HCT116 (cell line): ENCODE measurements around the gene DDX41. TPM values are rescaled to one million over a fixed set of nuclear protein-coding genes. Genes with fewer than 3 reads are reported as not detected.

Experiments
- ATAC-seq: fragments of 200-7000 bp; cut with Tn5 transposase; 2 replicates; pipeline ENCODE4 v1.9.1; 2020; ENCODE audit warnings: mild to moderate bottlenecking, moderate library complexity
- BruUV-seq: library from RNA; stranded (reverse); fragments of 400-500 nt; replicated peaks from 2 replicates; lab custom pipeline; 2021; lab: Mats Ljungman, UMichigan
- CTCF ChIA-PET: fragments of 300-600 bp; sonication (Branson Sonifier 250); formaldehyde crosslinking; loops from one replicate; lab custom pipeline; 2021; ENCODE audit warnings: antibody characterized with exemption; lab: Charles Lee
- POLR2A ChIA-PET: fragments of 300-600, 350-600 bp; sonication (Branson Sonifier 250); formaldehyde crosslinking; loops from one replicate; lab custom pipeline; 2021; ENCODE audit warnings: antibody characterized with exemption; lab: Charles Lee
- RAD21 ChIA-PET, 2 experiments: fragments of 300-600 bp; sonication (Branson Sonifier 250); formaldehyde crosslinking; loops; one replicate each; lab custom pipeline; 2023; ENCODE audit warnings: low total read pairs in 2 of 2; ENCODE audit not compliant: uncharacterized antibody in 2 of 2, unreplicated experiment in 2 of 2, low non-redundant PET in 1 of 2; lab: Charles Lee
- DNase-seq: peaks from one replicate; pipeline ENCODE4 v3.0.0-alpha.2; 2010; ENCODE audit warnings: low read depth, low spot score
- H2AFZ ChIP-seq: fragments of 200-600 bp; shearing (Covaris generic), sonication (generic); 2 replicates; pipeline ENCODE4 v1.6.1; 2017; ENCODE audit warnings: low read depth, mixed run types, mixed read lengths, antibody characterized with exemption, low read length; ENCODE audit not compliant: poor library complexity, severe bottlenecking
- H3K27ac ChIP-seq: 2 replicates; pipeline ENCODE4 v1.5.1; 2012; ENCODE audit warnings: low read depth, low read length
- H3K27me3 ChIP-seq: fragments of 200-600 bp; sonication (generic); 2 replicates; pipeline ENCODE4 v1.6.1; 2016; ENCODE audit warnings: mixed run types, low read length, mixed read lengths; ENCODE audit not compliant: insufficient read depth
- H3K36me3 ChIP-seq, 2 experiments: fragments of 200-500 bp in 1 of 2; fragments of 200-600 bp in 1 of 2; sonication (Bioruptor generic) in 1 of 2; sonication (generic) in 1 of 2; 2 replicates each; pipeline versions ENCODE4 v1.5.1 to v1.6.1; 2014 to 2016; ENCODE audit warnings: low read length in 2 of 2, inconsistent platforms in 1 of 2, mixed read lengths in 1 of 2, mixed run types in 1 of 2; ENCODE audit not compliant: insufficient read depth in 2 of 2, control insufficient read depth in 1 of 2
- H3K4me1 ChIP-seq, 2 experiments: fragments of 200-600 bp in 1 of 2; sonication (generic) in 1 of 2; 2 replicates each; pipeline versions ENCODE4 v1.5.1 to v1.6.1; 2012 to 2017; ENCODE audit warnings: low read length in 2 of 2, inconsistent platforms in 1 of 2, mild to moderate bottlenecking in 1 of 2, mixed read lengths in 1 of 2, mixed run types in 1 of 2, moderate library complexity in 1 of 2; ENCODE audit not compliant: insufficient read depth in 2 of 2, control insufficient read depth in 1 of 2
- H3K4me2 ChIP-seq: fragments of 200-600 bp; sonication (generic); 2 replicates; pipeline ENCODE4 v1.6.1; 2017; ENCODE audit warnings: mixed run types, low read length, mixed read lengths
- H3K4me3 ChIP-seq, 2 experiments: fragments of 200-600 bp in 1 of 2; sonication (generic) in 1 of 2; replicated peaks in 1 of 2; 2 replicates each; pipeline ENCODE4 v1.5.1; 2011 to 2016; ENCODE audit warnings: low read length in 2 of 2, control low read depth in 1 of 2, low read depth in 1 of 2, mild to moderate bottlenecking in 1 of 2, mixed read lengths in 1 of 2, mixed run types in 1 of 2
- H3K79me2 ChIP-seq: fragments of 200-600 bp; sonication (generic); 2 replicates; pipeline ENCODE4 v1.6.1; 2017; ENCODE audit warnings: mild to moderate bottlenecking, mixed run types, low read length, moderate library complexity, mixed read lengths; ENCODE audit not compliant: insufficient read depth
- H3K9ac ChIP-seq: fragments of 200-600 bp; sonication (generic); 2 replicates; pipeline ENCODE4 v1.6.1; 2016; ENCODE audit warnings: low read length, mixed read lengths
- H3K9me2 ChIP-seq: fragments of 200-600 bp; sonication (generic), shearing (Covaris generic); 2 replicates; pipeline ENCODE4 v1.6.1; 2017; ENCODE audit warnings: mixed run types, mild to moderate bottlenecking, moderate library complexity; ENCODE audit not compliant: insufficient read depth
- H3K9me3 ChIP-seq, 2 experiments: fragments of 200-500 bp in 1 of 2; fragments of 200-600 bp in 1 of 2; sonication (Bioruptor generic) in 1 of 2; sonication (generic) in 1 of 2; 2 replicates each; pipeline ENCODE4 v1.6.1; 2014 to 2017; ENCODE audit warnings: low read length in 2 of 2, mixed read lengths in 2 of 2, inconsistent platforms in 1 of 2, low read depth in 1 of 2, mild to moderate bottlenecking in 1 of 2, mixed run types in 1 of 2, moderate library complexity in 1 of 2; ENCODE audit not compliant: control insufficient read depth in 1 of 2, insufficient read depth in 1 of 2
- H4K20me1 ChIP-seq: fragments of 200-600 bp; sonication (generic), shearing (Covaris generic); 2 replicates; pipeline ENCODE4 v1.6.1; 2017; ENCODE audit warnings: mixed run types, mild to moderate bottlenecking, moderate library complexity; ENCODE audit not compliant: insufficient read depth
- CBX3 ChIP-seq: IDR thresholded peaks from 2 replicates; pipeline ENCODE4 v1.6.1; 2012; ENCODE audit warnings: low read depth
- CEBPB ChIP-seq: IDR thresholded peaks from 2 replicates; pipeline ENCODE4 v1.6.1; 2012; ENCODE audit warnings: low read depth
- CTCF ChIP-seq, 3 experiments: fragments of 200-600 bp in 1 of 3; sonication (generic) in 1 of 3; IDR thresholded peaks in 2 of 3; conservative IDR thresholded peaks in 1 of 3; 2 replicates each; pipeline ENCODE4 v1.5.1; 2012 to 2017; ENCODE audit warnings: low read depth in 2 of 3, low read length in 2 of 3, antibody characterized with exemption in 1 of 3, borderline replicate concordance in 1 of 3, control low read depth in 1 of 3, mild to moderate bottlenecking in 1 of 3, mixed read lengths in 1 of 3, mixed run types in 1 of 3, moderate library complexity in 1 of 3; ENCODE audit not compliant: insufficient read depth in 1 of 3
- EZH2 ChIP-seq: fragments of 200-600 bp; sonication (generic); IDR thresholded peaks from 2 replicates; pipeline ENCODE4 v1.6.1; 2017; ENCODE audit warnings: antibody characterized with exemption, mixed run types
- JUND ChIP-seq: IDR thresholded peaks from 2 replicates; pipeline ENCODE4 v1.6.1; 2012
- POLR2AphosphoS5 ChIP-seq: IDR thresholded peaks from 2 replicates; pipeline ENCODE4 v1.6.1; 2011; ENCODE audit warnings: mild to moderate bottlenecking, low read depth, low read length, moderate library complexity
- REST ChIP-seq: IDR thresholded peaks from 2 replicates; pipeline ENCODE4 v1.6.1; 2012; ENCODE audit warnings: low read depth
- SRF ChIP-seq: IDR thresholded peaks from 2 replicates; pipeline ENCODE4 v1.6.1; 2012; ENCODE audit warnings: low read depth
- TCF7L2 ChIP-seq: IDR thresholded peaks from 2 replicates; pipeline ENCODE4 v1.7.0; 2011; ENCODE audit warnings: borderline replicate concordance, inconsistent platforms; ENCODE audit not compliant: insufficient read depth, insufficient read length; ENCODE audit errors: extremely low read depth
- YY1 ChIP-seq: IDR thresholded peaks from 2 replicates; pipeline ENCODE4 v1.6.1; 2011; ENCODE audit warnings: low read length, low read depth, moderate library complexity, mild to moderate bottlenecking; ENCODE audit not compliant: insufficient replicate concordance; ENCODE audit errors: extremely low read depth
- intact Hi-C: fragments of 100-400 bp; cut with micrococcal nuclease; formaldehyde crosslinking; loops from 2 replicates; pipeline ENCODE4 v1.10.0; 2022
- total RNA-seq: library from RNA; stranded (reverse); gene quantifications from one replicate; pipeline ENCODE4 v1.2.1, GENCODE V29; 2021; ENCODE audit not compliant: unreplicated experiment
- TF ChIP-seq, protein P1 (sequence below): IDR thresholded peaks from 2 replicates; pipeline ENCODE4 v1.6.1; 2012

Gene DDX41
- total RNA-seq, 1 experiment from 2014 or later: 141 TPM

DNA sequence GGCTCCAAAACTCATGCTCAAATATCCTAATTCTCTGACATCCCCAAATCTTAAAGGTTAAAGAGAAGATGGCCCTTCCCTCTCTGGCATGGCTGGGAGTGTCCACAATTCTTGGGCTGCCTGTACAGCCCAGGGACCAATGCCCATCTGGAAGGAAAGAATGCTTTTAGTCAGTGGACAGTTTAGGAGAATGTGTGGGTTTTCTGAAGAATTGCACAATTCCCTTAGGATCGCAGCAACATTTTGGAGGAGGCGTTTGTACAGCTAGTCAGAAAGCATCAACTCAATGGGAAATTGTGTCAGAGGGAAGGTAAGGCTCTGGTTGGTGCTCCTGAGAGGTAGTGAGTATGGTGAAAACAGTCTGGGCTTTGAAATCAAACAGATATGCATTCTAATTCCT is 22.6 kb upstream of the DDX41 start:
- no peak for ATAC-seq
- intact Hi-C loops: no loop called here
- DNase-seq: no peak
- POLR2A ChIA-PET: no interaction called here
- Histone ChIP-seq H3K9ac (no peak overlapping the region), H3K4me2 (no peak overlapping the region), H3K9me3 (no peaks in the 10 kb centered on the region), H3K36me3 (peaks cover 9 to 22% of the 10 kb centered on the region in 2 experiments; a peak in 3 of 4 replicates), H3K27ac (no peak overlapping the region), H3K9me2 (no peaks in the 10 kb centered on the region), H3K27me3 (no peaks in the 10 kb centered on the region), H4K20me1 (peaks cover 4% of the 10 kb centered on the region; the same call in 1 of the 2 replicates), H2AFZ (no peak overlapping the region), H3K4me1 (no peaks in the 10 kb centered on the region), H3K4me3 (no peak overlapping the region), H3K79me2 (peaks cover 35% of the 10 kb centered on the region)
- CTCF ChIA-PET: no interaction called here
- TF ChIP-seq SRF: no peak
- RAD21 ChIA-PET: no interaction called here
- no TSS peak for BruUV-seq

DNA sequence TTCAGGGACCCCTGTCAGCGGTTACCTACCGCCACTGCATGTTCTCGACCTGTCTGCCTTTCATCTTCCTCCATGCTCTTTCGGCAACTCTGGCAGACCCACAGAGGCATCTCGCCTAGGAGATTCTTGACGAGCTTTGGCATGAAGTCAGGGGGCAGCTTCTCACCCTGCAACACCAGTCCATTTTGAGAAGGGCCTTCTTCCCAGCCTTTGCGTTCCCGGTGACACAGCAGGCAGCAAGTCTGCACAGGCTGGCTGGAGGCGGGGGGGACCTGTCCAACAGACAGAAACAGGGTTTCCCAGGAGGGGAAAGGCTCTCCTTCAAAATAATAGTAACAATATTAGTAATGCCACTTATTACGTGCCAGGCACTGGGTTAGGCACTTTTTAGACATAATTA is 22.1 kb upstream of the DDX41 start:
- CTCF ChIA-PET: no interaction called here
- POLR2A ChIA-PET: no interaction called here
- TF ChIP-seq SRF (no peak), POLR2AphosphoS5 (no peak), JUND (no peak), REST (no peak), TCF7L2 (no peak), CEBPB (no peak), EZH2 (no peak), YY1 (no peak), CBX3 (no peak), CTCF (IDR thresholded peaks at IDR 0.05 in 2 of 3, conservative IDR thresholded peaks at IDR 0.05 in 1 of 3; ENCODE audit: borderline replicate concordance in 1 of 3, insufficient read depth in 1 of 3, low read depth in 2 of 3, low read length in 2 of 3) (no peak)
- TF ChIP-seq, protein P1, sequence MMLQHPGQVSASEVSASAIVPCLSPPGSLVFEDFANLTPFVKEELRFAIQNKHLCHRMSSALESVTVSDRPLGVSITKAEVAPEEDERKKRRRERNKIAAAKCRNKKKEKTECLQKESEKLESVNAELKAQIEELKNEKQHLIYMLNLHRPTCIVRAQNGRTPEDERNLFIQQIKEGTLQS: no peak
- TF ChIP-seq, all 23 proteins: peak for 0

More for the DNA sequence above, 22.1 kb upstream of the DDX41 start:
- DNase-seq (no peak), ATAC-seq (no peak)
- RAD21 ChIA-PET: no interaction called here
- no peaks in the 10 kb centered on the region for H3K9me3 ChIP-seq
- H4K20me1 ChIP-seq: peaks cover 4% of the 10 kb centered on the region; the same call in 1 of the 2 replicates
- no peak overlapping the region for H2AFZ ChIP-seq
- no peak overlapping the region for H3K4me2 ChIP-seq
- H3K4me3 ChIP-seq: no peak overlapping the region
- BruUV-seq: no TSS peak
- no peak overlapping the region for H3K9ac ChIP-seq
- no peaks in the 10 kb centered on the region for H3K27me3 ChIP-seq
- no peak overlapping the region for H3K27ac ChIP-seq
- intact Hi-C loops: no loop called here
- no peaks in the 10 kb centered on the region for H3K9me2 ChIP-seq
- H3K4me1 ChIP-seq: no peaks in the 10 kb centered on the region
- H3K36me3 ChIP-seq: peaks cover 9 to 22% of the 10 kb centered on the region in 2 experiments; a peak in 3 of 4 replicates
- peaks cover 30% of the 10 kb centered on the region for H3K79me2 ChIP-seq
